Glutamatergic neuron (in vitro differentiated cells): ENCODE results near the gene UBD. TPM values are rescaled to one million over a fixed set of nuclear protein-coding genes. Genes with fewer than 3 reads are reported as not detected.

Experiments used
- DNase-seq: peaks from one replicate; pipeline ENCODE4 v3.0.0; 2022
- H3K27ac Mint-ChIP-seq: one replicate; pipeline ENCODE4 v1.8.0; 2020; ENCODE audit warnings: mild to moderate bottlenecking, mixed read lengths, inconsistent platforms; ENCODE audit not compliant: unreplicated experiment
- H3K27me3 Mint-ChIP-seq: one replicate; pipeline ENCODE4 v1.8.0; 2020; ENCODE audit warnings: mild to moderate bottlenecking, moderate library complexity, mixed read lengths, inconsistent platforms; ENCODE audit not compliant: unreplicated experiment
- H3K36me3 Mint-ChIP-seq: one replicate; pipeline ENCODE4 v1.8.0; 2020; ENCODE audit warnings: mild to moderate bottlenecking, mixed read lengths, inconsistent platforms; ENCODE audit not compliant: unreplicated experiment
- H3K4me1 Mint-ChIP-seq: one replicate; pipeline ENCODE4 v1.8.0; 2020; ENCODE audit warnings: mild to moderate bottlenecking, low read depth, mixed read lengths, inconsistent platforms; ENCODE audit not compliant: unreplicated experiment
- H3K4me3 Mint-ChIP-seq: one replicate; pipeline ENCODE4 v1.8.0; 2020; ENCODE audit warnings: mild to moderate bottlenecking, mixed read lengths, inconsistent platforms; ENCODE audit not compliant: unreplicated experiment
- H3K9me3 Mint-ChIP-seq: one replicate; pipeline ENCODE4 v1.8.0; 2020; ENCODE audit warnings: mild to moderate bottlenecking, moderate library complexity, mixed read lengths, inconsistent platforms; ENCODE audit not compliant: unreplicated experiment
- total RNA-seq: library from RNA; stranded (reverse); fragmentation: NEBNext Ultra II Directional; extraction: Animal tissue kit (Norgen Biotek cat#: 25700); gene quantifications from one replicate; pipeline ENCODE4 v1.2.1, GENCODE V29; 2021; ENCODE audit not compliant: unreplicated experiment
- TF ChIP-seq, protein P1 (sequence below): fragments of 200-600 bp; sonication (generic); IDR thresholded peaks from one replicate; pipeline ENCODE4 v1.5.0; 2021; ENCODE audit not compliant: partially characterized antibody, unreplicated experiment

UBD gene
- total RNA-seq, 1 donor from 2014 or later: not detected

DNA sequence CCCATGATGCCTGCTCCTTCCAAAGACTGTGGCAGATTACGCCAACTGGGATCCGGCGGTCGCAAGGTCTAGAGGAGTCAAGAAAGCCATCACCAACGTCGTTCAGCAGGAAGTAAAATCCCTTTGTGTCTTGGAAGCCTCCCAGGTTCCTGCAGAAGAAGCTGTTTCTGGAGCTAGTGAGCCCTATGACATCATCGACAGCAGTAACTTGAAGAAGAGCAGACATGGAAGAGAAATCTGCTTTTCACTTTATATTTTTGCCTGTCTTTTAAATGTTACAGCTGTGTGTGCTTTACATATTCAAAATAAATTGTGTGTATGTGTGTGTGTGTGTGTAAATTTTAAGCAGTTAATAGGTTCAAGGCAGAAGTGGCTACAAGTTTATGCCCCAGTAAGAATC lies 18.0 kb upstream of the UBD start:
- H3K27ac Mint-ChIP-seq: no peak overlapping the region
- no peaks in the 10 kb centered on the region for H3K4me1 Mint-ChIP-seq
- H3K9me3 Mint-ChIP-seq: peaks cover 2% of the 10 kb centered on the region
- TF ChIP-seq, protein P1, sequence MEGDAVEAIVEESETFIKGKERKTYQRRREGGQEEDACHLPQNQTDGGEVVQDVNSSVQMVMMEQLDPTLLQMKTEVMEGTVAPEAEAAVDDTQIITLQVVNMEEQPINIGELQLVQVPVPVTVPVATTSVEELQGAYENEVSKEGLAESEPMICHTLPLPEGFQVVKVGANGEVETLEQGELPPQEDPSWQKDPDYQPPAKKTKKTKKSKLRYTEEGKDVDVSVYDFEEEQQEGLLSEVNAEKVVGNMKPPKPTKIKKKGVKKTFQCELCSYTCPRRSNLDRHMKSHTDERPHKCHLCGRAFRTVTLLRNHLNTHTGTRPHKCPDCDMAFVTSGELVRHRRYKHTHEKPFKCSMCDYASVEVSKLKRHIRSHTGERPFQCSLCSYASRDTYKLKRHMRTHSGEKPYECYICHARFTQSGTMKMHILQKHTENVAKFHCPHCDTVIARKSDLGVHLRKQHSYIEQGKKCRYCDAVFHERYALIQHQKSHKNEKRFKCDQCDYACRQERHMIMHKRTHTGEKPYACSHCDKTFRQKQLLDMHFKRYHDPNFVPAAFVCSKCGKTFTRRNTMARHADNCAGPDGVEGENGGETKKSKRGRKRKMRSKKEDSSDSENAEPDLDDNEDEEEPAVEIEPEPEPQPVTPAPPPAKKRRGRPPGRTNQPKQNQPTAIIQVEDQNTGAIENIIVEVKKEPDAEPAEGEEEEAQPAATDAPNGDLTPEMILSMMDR: no peak
- no peaks in the 10 kb centered on the region for H3K27me3 Mint-ChIP-seq
- no peaks in the 10 kb centered on the region for H3K36me3 Mint-ChIP-seq
- no peak for DNase-seq
- H3K4me3 Mint-ChIP-seq: no peak overlapping the region

DNA sequence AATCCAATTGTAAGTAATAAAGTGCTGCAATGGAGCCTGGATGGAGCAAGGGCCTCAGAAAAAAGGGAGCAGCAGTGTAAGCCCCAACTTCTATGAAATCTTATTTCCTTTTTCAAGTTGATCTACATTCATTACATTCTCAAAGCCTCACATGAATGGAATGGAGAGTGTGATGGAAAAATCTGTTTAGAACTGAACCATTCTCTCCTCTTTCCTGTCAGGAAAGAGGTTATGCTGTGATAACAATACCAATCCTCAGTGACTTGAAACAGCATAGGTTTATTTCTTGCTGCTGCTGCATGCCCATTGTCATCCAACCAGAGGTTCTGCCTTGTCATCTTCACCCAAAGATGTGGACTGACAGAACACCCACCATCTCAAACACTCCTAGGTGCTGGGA lies 16.5 kb upstream of the UBD start:
- H3K36me3 Mint-ChIP-seq: no peaks in the 10 kb centered on the region
- TF ChIP-seq, protein P1: no peak
- no peak overlapping the region for H3K4me3 Mint-ChIP-seq
- no peak for DNase-seq
- H3K9me3 Mint-ChIP-seq: peaks cover 2% of the 10 kb centered on the region
- H3K27ac Mint-ChIP-seq: no peak overlapping the region
- H3K27me3 Mint-ChIP-seq: no peaks in the 10 kb centered on the region
- no peaks in the 10 kb centered on the region for H3K4me1 Mint-ChIP-seq

DNA sequence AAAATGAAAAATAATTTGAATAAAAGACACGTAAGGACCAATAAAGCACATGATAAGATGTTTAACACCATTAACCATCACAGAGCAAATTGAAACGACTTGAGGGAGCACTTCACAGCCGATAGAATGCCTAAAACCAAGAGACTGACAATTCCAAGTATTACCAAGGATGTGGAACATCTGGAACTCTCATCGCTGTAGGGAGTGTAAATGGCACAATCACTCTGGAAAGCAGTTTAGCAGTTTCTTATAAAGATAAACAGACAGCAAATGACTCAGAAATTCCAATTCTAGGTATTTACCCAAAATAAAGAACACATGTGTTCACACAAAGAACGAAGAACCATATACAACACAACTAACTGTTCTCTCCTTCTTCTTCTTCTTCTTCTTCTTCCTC lies 8.5 kb upstream of the UBD start:
- Mint-ChIP-seq H3K9me3 (no peaks in the 10 kb centered on the region), H3K27me3 (peaks cover 2% of the 10 kb centered on the region), H3K4me1 (no peaks in the 10 kb centered on the region), H3K36me3 (no peaks in the 10 kb centered on the region), H3K27ac (no peak overlapping the region), H3K4me3 (no peak overlapping the region)
- DNase-seq: no peak
- TF ChIP-seq, protein P1: no peak

DNA sequence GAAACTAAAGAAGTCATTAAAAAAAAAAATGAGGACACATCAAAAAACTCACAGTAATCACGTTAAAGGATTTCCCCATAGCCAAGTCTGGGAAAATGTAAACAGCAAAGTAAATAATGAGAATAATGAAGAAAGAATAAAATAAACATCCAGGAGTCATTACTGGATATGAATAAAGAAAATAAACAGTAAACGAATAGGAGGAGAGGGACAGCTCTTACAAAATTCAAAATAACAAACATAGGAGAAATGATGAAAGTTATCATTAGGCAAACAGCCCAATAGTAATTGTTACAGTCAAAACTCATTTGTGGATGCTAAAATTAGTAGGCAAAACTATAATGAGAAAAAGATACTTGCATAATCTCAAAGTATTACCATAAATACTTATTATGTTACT lies 8.0 kb upstream of the UBD start:
- peaks cover 2% of the 10 kb centered on the region for H3K27me3 Mint-ChIP-seq
- H3K9me3 Mint-ChIP-seq: no peaks in the 10 kb centered on the region
- H3K27ac Mint-ChIP-seq: no peak overlapping the region
- no peak overlapping the region for H3K4me3 Mint-ChIP-seq
- no peaks in the 10 kb centered on the region for H3K36me3 Mint-ChIP-seq
- no peak for DNase-seq
- H3K4me1 Mint-ChIP-seq: no peaks in the 10 kb centered on the region
- TF ChIP-seq, protein P1: no peak

DNA sequence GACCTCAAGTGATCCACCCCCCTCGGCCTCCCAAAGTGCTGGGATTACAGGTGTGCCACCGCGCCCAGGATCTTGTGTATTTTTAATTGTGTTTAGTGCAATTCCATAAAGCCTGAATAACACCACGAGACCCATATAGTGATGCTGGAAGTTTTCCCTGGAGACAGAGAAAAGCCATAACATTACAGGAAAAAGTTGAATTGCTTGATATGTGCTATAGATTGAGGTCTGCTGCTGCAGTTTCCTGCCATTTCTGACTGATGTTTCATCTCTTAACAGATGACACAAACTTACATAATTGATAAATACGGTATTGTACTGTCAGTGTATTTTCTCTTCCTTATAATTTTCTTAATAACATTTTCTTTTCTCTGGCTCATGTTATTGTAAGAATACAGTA lies 7.3 kb upstream of the UBD start:
- DNase-seq: no peak
- no peak overlapping the region for H3K27ac Mint-ChIP-seq
- no peaks in the 10 kb centered on the region for H3K36me3 Mint-ChIP-seq
- TF ChIP-seq, protein P1: no peak
- H3K4me1 Mint-ChIP-seq: no peaks in the 10 kb centered on the region
- H3K4me3 Mint-ChIP-seq: no peak overlapping the region
- no peaks in the 10 kb centered on the region for H3K9me3 Mint-ChIP-seq
- peaks cover 2% of the 10 kb centered on the region for H3K27me3 Mint-ChIP-seq
